K562 (cell line): ENCODE measurements around the gene HEXD. TPM values are rescaled to one million over a fixed set of nuclear protein-coding genes. Genes with fewer than 3 reads are reported as not detected.

Source experiments
- ATAC-seq: fragments of 200-7000 bp; cut with Tn5 transposase; 3 replicates; pipeline ENCODE4 v1.9.1; 2020; ENCODE audit warnings: moderate library complexity
- BruUV-seq: library from RNA; stranded (reverse); fragments of 400-500 nt; replicated peaks from 2 replicates; lab custom pipeline; 2021; lab: Mats Ljungman, UMichigan
- CTCF ChIA-PET: fragments of 300-600 bp; formaldehyde crosslinking; extraction: SDS; loops from one replicate; lab custom pipeline; 2021; ENCODE audit warnings: low intra/inter-chr PET ratio; lab: Yijun Ruan, JAX
- POLR2A ChIA-PET: fragments of 300-600, 350-650 bp; sonication (Branson Sonifier 250); formaldehyde crosslinking; extraction: SDS; loops from one replicate; lab custom pipeline; 2021; ENCODE audit warnings: antibody characterized with exemption, inconsistent platforms; lab: Yijun Ruan, JAX
- DNase-seq, 4 experiments: peaks; one replicate each; pipeline versions ENCODE4 v3.0.0 to v3.0.0-alpha.2; 2011 to 2018; ENCODE audit warnings: low spot score in 3 of 4, mixed read lengths in 3 of 4; ENCODE audit errors: extremely low read depth in 1 of 4
- FAIRE-seq: peaks from 2 replicates; lab custom pipeline; 2011; peaks lifted over from hg19 to GRCh38; lab: Jason Lieb, UNC
- H2AFZ ChIP-seq: 2 replicates; pipeline ENCODE4 v1.6.0; 2011; ENCODE audit warnings: low read depth, low read length, control low read depth, inconsistent platforms
- H3K27ac ChIP-seq: fragments of 200-600 bp; 3 replicates; pipeline ENCODE4 v1.8.0; 2011; ENCODE audit warnings: low read depth, mild to moderate bottlenecking, control low read depth, inconsistent platforms, low read length, moderate library complexity, mixed read lengths; ENCODE audit errors: extremely low read depth
- H3K27me3 ChIP-seq, 2 experiments: fragments of 300-600 bp in 1 of 2; 2 replicates in 1 of 2; 3 replicates in 1 of 2; pipeline versions ENCODE4 v1.6.0 to v1.8.0; 2011; ENCODE audit warnings: inconsistent platforms in 2 of 2, low read length in 2 of 2, mild to moderate bottlenecking in 1 of 2, mixed read lengths in 1 of 2, moderate library complexity in 1 of 2; ENCODE audit not compliant: control insufficient read depth in 2 of 2, insufficient read depth in 2 of 2
- H3K36me3 ChIP-seq: fragments of 300-600 bp; 3 replicates; pipeline ENCODE4 v1.8.0; 2011; ENCODE audit warnings: mild to moderate bottlenecking, low read length, inconsistent platforms; ENCODE audit not compliant: control insufficient read depth, insufficient read depth
- H3K4me1 ChIP-seq, 2 experiments: fragments of 200-600 bp in 1 of 2; replicated peaks in 1 of 2; 2 replicates in 1 of 2; 3 replicates in 1 of 2; pipeline versions ENCODE4 v1.5.1 to v1.8.0; 2011; ENCODE audit warnings: inconsistent platforms in 2 of 2, low read length in 2 of 2, mild to moderate bottlenecking in 1 of 2, mixed read lengths in 1 of 2, moderate library complexity in 1 of 2; ENCODE audit not compliant: control insufficient read depth in 2 of 2, insufficient read depth in 2 of 2
- H3K4me2 ChIP-seq: 2 replicates; pipeline ENCODE4 v1.6.1; 2011; ENCODE audit warnings: low read length, control low read depth, inconsistent platforms, mixed read lengths; ENCODE audit not compliant: insufficient read depth
- H3K4me3 ChIP-seq: fragments of 200-600 bp; sonication (generic), shearing (Covaris generic); 2 replicates; pipeline ENCODE4 v1.5.1; 2016; ENCODE audit warnings: control low read depth, inconsistent platforms
- H3K79me2 ChIP-seq: fragments of 200-600 bp; 3 replicates; pipeline ENCODE4 v1.8.0; 2011; ENCODE audit warnings: low read length, inconsistent platforms; ENCODE audit not compliant: control insufficient read depth, insufficient read depth
- H3K9ac ChIP-seq, 2 experiments: 2 replicates each; pipeline versions ENCODE4 v1.6.0 to v1.6.1; 2011; ENCODE audit warnings: low read depth in 2 of 2, low read length in 2 of 2, control low read depth in 1 of 2, inconsistent platforms in 1 of 2, mild to moderate bottlenecking in 1 of 2, mixed read lengths in 1 of 2; ENCODE audit not compliant: insufficient read depth in 1 of 2
- H3K9me1 ChIP-seq: one replicate; pipeline ENCODE4 v1.6.0; 2011; ENCODE audit warnings: inconsistent platforms, mild to moderate bottlenecking, low read length, moderate library complexity; ENCODE audit not compliant: control insufficient read depth, insufficient read depth
- H3K9me3 ChIP-seq: replicated peaks from 2 replicates; pipeline ENCODE4 v1.5.1; 2011; ENCODE audit warnings: low read depth, low read length, inconsistent platforms; ENCODE audit not compliant: control insufficient read depth, insufficient read depth
- H4K20me1 ChIP-seq: replicated peaks from 2 replicates; pipeline ENCODE4 v1.6.1; 2011; ENCODE audit warnings: low read length, inconsistent platforms, mixed read lengths; ENCODE audit not compliant: control insufficient read depth, insufficient read depth
- ASH1L ChIP-seq: fragments of 450-650 bp; IDR thresholded peaks from 2 replicates; pipeline ENCODE4 v1.6.1; 2018; ENCODE audit warnings: borderline replicate concordance, mild to moderate bottlenecking, low read depth; ENCODE audit not compliant: partially characterized antibody
- CAMTA2 ChIP-seq: fragments of 250-450 bp; sonication (Bioruptor Pico); conservative IDR thresholded peaks from 2 replicates; pipeline ENCODE4 v1.5.1; 2022
- CTBP1 ChIP-seq: fragments of 450-650 bp; IDR thresholded peaks from 2 replicates; pipeline ENCODE4 v1.6.1; 2016; ENCODE audit warnings: borderline replicate concordance
- DNMT1 ChIP-seq: fragments of 450-650 bp; IDR thresholded peaks from 2 replicates; pipeline ENCODE4 v1.6.1; 2016; ENCODE audit warnings: antibody characterized with exemption, mild to moderate bottlenecking
- ELF1 ChIP-seq: fragments of 200-800 bp; sonication (Bioruptor generic); IDR thresholded peaks from 2 replicates; pipeline ENCODE4 v1.6.1; 2016; ENCODE audit warnings: missing genetic modification characterization, missing compliant biosample characterization
- FIP1L1 ChIP-seq: fragments of 200-400 bp; formaldehyde crosslinking; IDR thresholded peaks from 2 replicates; pipeline ENCODE4 v1.6.1; 2018; ENCODE audit warnings: mild to moderate bottlenecking, low read depth, low read length; ENCODE audit not compliant: poor library complexity, severe bottlenecking
- TFAM ChIP-seq: fragments of 250-450 bp; sonication (Bioruptor Pico); conservative IDR thresholded peaks from 2 replicates; pipeline ENCODE4 v1.5.0; 2021; ENCODE audit warnings: mild to moderate bottlenecking, moderate library complexity
- TGIF2 ChIP-seq: sonication (generic); formaldehyde crosslinking; IDR thresholded peaks from 2 replicates; pipeline ENCODE4 v1.8.1; 2022; ENCODE audit warnings: mild to moderate bottlenecking, missing genetic modification reagents, moderate library complexity
- ZBTB1 ChIP-seq: sonication (generic); formaldehyde crosslinking; IDR thresholded peaks from 2 replicates; pipeline ENCODE4 v1.8.1; 2023; ENCODE audit warnings: missing genetic modification reagents, low read depth, mild to moderate bottlenecking, borderline replicate concordance
- ZBTB17 ChIP-seq: fragments of 450-650 bp; formaldehyde crosslinking; IDR thresholded peaks from 2 replicates; pipeline ENCODE4 v1.4.0; 2020; ENCODE audit warnings: mild to moderate bottlenecking
- ZNF239 ChIP-seq: fragments of 250-450 bp; sonication (Bioruptor Pico); IDR thresholded peaks from 2 replicates; pipeline ENCODE4 v1.4.0; 2020; ENCODE audit warnings: mild to moderate bottlenecking
- WGBS: fragments of 100-300 bp; shearing (Covaris generic); methylation state at CpG from one replicate; pipeline ENCODE4 v1.1.6; 2016; ENCODE audit warnings: low coverage, mixed read lengths; ENCODE audit not compliant: insufficient coverage; ENCODE audit errors: missing lambda C conversion rate; 5-methylcytosine and 5-hydroxymethylcytosine counted together
- in situ Hi-C: fragments of 300-500 bp; cut with MboI; formaldehyde crosslinking; loops from 4 replicates; pipeline ENCODE4 v1.15.0; 2018; ENCODE audit warnings: inconsistent platforms, mixed read lengths
- intact Hi-C: fragments of 100-400 bp; cut with micrococcal nuclease; formaldehyde crosslinking; loops from 2 replicates; pipeline ENCODE4 v1.14.2; 2022
- polyA plus RNA-seq, 8 experiments: library from polyadenylated mRNA; depleted of rRNA in 4 of 8; stranded (reverse) in 5 of 8; unstranded in 3 of 8; fragments of >200 nt; fragmentation: Nextera tagmentation in 2 of 8; fragmentation: Illumina TruSeq in 1 of 8; extraction: Ambion mirVana in 2 of 8; extraction: Trizol in 1 of 8; gene quantifications; 2 replicates each; pipeline versions ENCODE4 v1.2.1 to v1.2.3, GENCODE V29; 2011 to 2014; ENCODE audit warnings: inconsistent platforms in 1 of 8, missing spikeins in 1 of 8
- total RNA-seq, 7 experiments: library from RNA; depleted of rRNA in 6 of 7; stranded (reverse); fragments of >200 nt in 6 of 7; fragmentation: Illumina TruSeq in 2 of 7; extraction: Trizol in 2 of 7; gene quantifications; 2 replicates each; pipeline versions ENCODE4 v1.2.1 to v1.2.3, GENCODE V29; 2011 to 2021; ENCODE audit warnings: low replicate concordance in 1 of 7
- TF ChIP-seq, protein P1 (sequence below): sonication (generic); formaldehyde crosslinking; IDR thresholded peaks from 2 replicates; pipeline ENCODE4 v1.8.0; 2022; ENCODE audit warnings: missing genetic modification reagents, mild to moderate bottlenecking, moderate library complexity, borderline replicate concordance
- TF ChIP-seq, protein P2 (sequence below): fragments of 250-450 bp; sonication (Bioruptor Pico); IDR thresholded peaks from 2 replicates; pipeline ENCODE4 v1.9.0; 2021; ENCODE audit warnings: mild to moderate bottlenecking
- TF ChIP-seq, protein P3 (sequence below): fragments of 250-450 bp; sonication (Bioruptor Pico); IDR thresholded peaks from 2 replicates; pipeline ENCODE4 v1.6.1; 2021; ENCODE audit warnings: mild to moderate bottlenecking

HEXD gene
- total and polyA plus RNA-seq, 9 of the 15 experiments (the other 6 are each of a cell fraction or from before 2014, with no cell fraction given) = 1.0 to 25.3 (median 10.0) TPM

DNA sequence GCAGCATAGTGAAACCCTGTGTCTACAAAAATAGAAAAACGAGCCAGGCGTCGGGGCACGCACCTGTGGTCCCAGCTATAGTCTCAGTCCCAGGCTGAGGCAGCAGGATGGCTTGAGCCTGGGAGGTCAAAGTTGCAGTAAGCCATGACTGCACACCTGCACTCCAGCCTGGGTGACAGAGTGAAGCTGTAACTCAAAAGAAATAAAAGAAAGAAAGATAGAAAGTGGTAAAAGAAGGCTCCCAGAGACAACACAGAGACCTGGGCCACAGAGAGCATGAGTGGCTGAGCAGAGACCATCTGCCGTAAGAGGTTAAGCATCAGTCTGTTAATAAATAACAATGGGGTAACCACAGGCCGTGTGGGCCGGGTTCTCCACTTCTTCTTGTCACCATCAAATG lies 15.3 kb upstream of the HEXD start:
- Histone ChIP-seq H3K9ac (no peak overlapping the region), H3K27ac (no peak overlapping the region), H3K4me1 (peaks cover 0 to 14% of the 10 kb centered on the region in 2 experiments; a peak in 2 of 5 replicates), H3K79me2 (no peaks in the 10 kb centered on the region), H2AFZ (no peak overlapping the region), H3K9me1 (no peaks in the 10 kb centered on the region), H3K36me3 (peaks cover 42% of the 10 kb centered on the region; the same call in 1 of the 3 replicates), H3K4me2 (no peak overlapping the region), H3K27me3 (no peaks in the 10 kb centered on the region), H3K4me3 (no peak overlapping the region), H3K9me3 (no peaks in the 10 kb centered on the region), H4K20me1 (no peaks in the 10 kb centered on the region)
- ChIA-PET CTCF (no interaction called here), POLR2A (interaction anchor here (0.6 kb wide), 1 partner anchor 17 kb away, joined by 3 read pairs; no protein-coding TSS in a partner anchor)
- FAIRE-seq (no peak), DNase-seq (no peak), ATAC-seq (no peak)
- BruUV-seq = no TSS peak
- no peak for TF ChIP-seq ASH1L
- TF ChIP-seq, protein P1, sequence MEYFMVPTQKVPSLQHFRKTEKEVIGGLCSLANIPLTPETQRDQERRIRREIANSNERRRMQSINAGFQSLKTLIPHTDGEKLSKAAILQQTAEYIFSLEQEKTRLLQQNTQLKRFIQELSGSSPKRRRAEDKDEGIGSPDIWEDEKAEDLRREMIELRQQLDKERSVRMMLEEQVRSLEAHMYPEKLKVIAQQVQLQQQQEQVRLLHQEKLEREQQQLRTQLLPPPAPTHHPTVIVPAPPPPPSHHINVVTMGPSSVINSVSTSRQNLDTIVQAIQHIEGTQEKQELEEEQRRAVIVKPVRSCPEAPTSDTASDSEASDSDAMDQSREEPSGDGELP (CRISPR knock-in tag) = no peak
- TF ChIP-seq TGIF2 (CRISPR knock-in tag) = no peak
- TF ChIP-seq DNMT1 = no peak
- TF ChIP-seq, protein P2, sequence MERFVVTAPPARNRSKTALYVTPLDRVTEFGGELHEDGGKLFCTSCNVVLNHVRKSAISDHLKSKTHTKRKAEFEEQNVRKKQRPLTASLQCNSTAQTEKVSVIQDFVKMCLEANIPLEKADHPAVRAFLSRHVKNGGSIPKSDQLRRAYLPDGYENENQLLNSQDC = no peak
- TF ChIP-seq, protein P3, sequence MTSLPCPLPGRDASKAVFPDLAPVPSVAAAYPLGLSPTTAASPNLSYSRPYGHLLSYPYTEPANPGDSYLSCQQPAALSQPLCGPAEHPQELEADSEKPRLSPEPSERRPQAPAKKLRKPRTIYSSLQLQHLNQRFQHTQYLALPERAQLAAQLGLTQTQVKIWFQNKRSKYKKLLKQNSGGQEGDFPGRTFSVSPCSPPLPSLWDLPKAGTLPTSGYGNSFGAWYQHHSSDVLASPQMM (CRISPR knock-in tag) = no peak
- TF ChIP-seq FIP1L1 = no peak
- TF ChIP-seq ZBTB1 (CRISPR knock-in tag) = no peak
- no peak for TF ChIP-seq CTBP1
- no peak for TF ChIP-seq CAMTA2 (CRISPR knock-in tag)
- TF ChIP-seq TFAM = no peak
- TF ChIP-seq ZBTB17 (CRISPR knock-in tag) = no peak
- no peak for TF ChIP-seq ZNF239
- TF ChIP-seq ELF1 (tag) = no peak
- in situ Hi-C loops (no loop called here), intact Hi-C loops (no loop called here)
- 86% methylated on average over 7 of the region's 7 CpGs for WGBS
